DOHH2 (cell line): ENCODE results near the gene GPC6.

Source experiments
- CTCF ChIP-seq: fragments of 200-600 bp; sonication (generic); IDR thresholded peaks from one replicate; pipeline ENCODE4 v1.5.1; 2014; ENCODE audit warnings: antibody characterized with exemption, mild to moderate bottlenecking, low read depth, low read length; ENCODE audit not compliant: poor library complexity, severe bottlenecking
- EZH2phosphoT487 ChIP-seq: fragments of 200-600 bp; sonication (generic); IDR thresholded peaks from 2 replicates; pipeline ENCODE4 v1.6.1; 2017; ENCODE audit warnings: borderline replicate concordance, mild to moderate bottlenecking, antibody characterized with exemption, low read length, moderate library complexity, mixed read lengths

DNA sequence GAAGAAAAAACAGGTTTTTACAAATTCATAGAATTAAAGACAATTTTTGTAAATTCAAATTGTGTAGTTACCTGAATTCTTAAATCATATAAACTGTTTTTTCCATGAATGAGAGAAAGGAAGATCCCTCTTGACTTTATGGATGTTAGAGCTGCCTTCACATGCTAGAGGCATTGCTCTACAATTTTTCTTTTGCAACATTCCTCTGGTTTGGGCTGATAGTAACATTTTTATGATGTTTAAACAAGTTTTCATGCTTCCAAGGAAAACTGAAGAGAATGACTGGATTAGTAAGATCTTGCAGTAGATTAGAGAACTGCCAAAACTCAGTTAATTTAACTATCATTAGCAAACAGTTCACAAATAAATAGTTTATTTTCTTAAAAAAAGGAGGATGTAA, 250.6 kb downstream of the GPC6 start:
- no peak for TF ChIP-seq CTCF
- no peak for TF ChIP-seq EZH2phosphoT487
